WTC11 (cell line): ENCODE measurements around the gene FABP7. TPM values are rescaled to one million over a fixed set of nuclear protein-coding genes. Genes with fewer than 3 reads are reported as not detected.

Experiments used
- ATAC-seq: fragments of 200-7000 bp; cut with Tn5 transposase; 2 replicates; pipeline ENCODE4 v1.10.0; 2021; ENCODE audit warnings: mild to moderate bottlenecking, moderate library complexity
- CTCF ChIA-PET: fragments of 300-600 bp; sonication (Branson Sonifier 250); formaldehyde crosslinking; loops from one replicate; lab custom pipeline; 2021; ENCODE audit warnings: antibody characterized with exemption; lab: Charles Lee
- POLR2A ChIA-PET: fragments of 350-600 bp; sonication (Branson Sonifier 250); formaldehyde crosslinking; loops from one replicate; lab custom pipeline; 2021; ENCODE audit warnings: antibody characterized with exemption; lab: Charles Lee
- DNase-seq: peaks from one replicate; pipeline ENCODE4 v3.0.0; 2021; ENCODE audit warnings: low spot score
- H3K27ac Mint-ChIP-seq: 2 replicates; pipeline ENCODE4 v1.8.0; 2021; ENCODE audit warnings: mixed read lengths
- H3K27me3 Mint-ChIP-seq: 2 replicates; pipeline ENCODE4 v1.8.0; 2021; ENCODE audit warnings: low read depth, mild to moderate bottlenecking, moderate library complexity, mixed read lengths
- H3K36me3 Mint-ChIP-seq: 2 replicates; pipeline ENCODE4 v1.8.0; 2021; ENCODE audit warnings: mixed read lengths
- H3K4me1 Mint-ChIP-seq: 2 replicates; pipeline ENCODE4 v1.8.0; 2022; ENCODE audit warnings: mixed read lengths
- H3K4me3 Mint-ChIP-seq: 2 replicates; pipeline ENCODE4 v1.8.0; 2021; ENCODE audit warnings: mild to moderate bottlenecking, moderate library complexity, mixed read lengths
- H3K9me3 Mint-ChIP-seq: 2 replicates; pipeline ENCODE4 v1.8.0; 2021; ENCODE audit warnings: mixed read lengths
- CBFB ChIP-seq: sonication (generic); formaldehyde crosslinking; IDR thresholded peaks from 2 replicates; pipeline ENCODE4 v1.8.1; 2022; ENCODE audit warnings: mild to moderate bottlenecking, low read depth, missing genetic modification reagents
- ESRRA ChIP-seq: sonication (generic); formaldehyde crosslinking; IDR thresholded peaks from 2 replicates; pipeline ENCODE4 v1.8.1; 2022; ENCODE audit warnings: mild to moderate bottlenecking, missing genetic modification reagents, borderline replicate concordance
- GABPB1 ChIP-seq: sonication (generic); formaldehyde crosslinking; IDR thresholded peaks from 2 replicates; pipeline ENCODE4 v1.8.1; 2023; ENCODE audit warnings: mild to moderate bottlenecking, missing genetic modification reagents
- GRHL2 ChIP-seq: fragments of 250-450 bp; sonication (Bioruptor Pico); IDR thresholded peaks from 2 replicates; pipeline ENCODE4 v1.8.0; 2022; ENCODE audit warnings: mild to moderate bottlenecking, moderate library complexity; ENCODE audit not compliant: insufficient replicate concordance, severe bottlenecking
- HMGA2 ChIP-seq: fragments of 250-450 bp; sonication (Bioruptor Pico); IDR thresholded peaks from 2 replicates; pipeline ENCODE4 v1.4.0; 2021; ENCODE audit warnings: mild to moderate bottlenecking, moderate library complexity
- JAZF1 ChIP-seq: fragments of 250-450 bp; sonication (Bioruptor Pico); IDR thresholded peaks from 2 replicates; pipeline ENCODE4 v1.9.0; 2021; ENCODE audit warnings: moderate library complexity, mild to moderate bottlenecking, inconsistent platforms
- MXD4 ChIP-seq: fragments of 250-450 bp; sonication (Bioruptor Pico); IDR thresholded peaks from 2 replicates; pipeline ENCODE4 v1.8.0; 2021; ENCODE audit warnings: mild to moderate bottlenecking, moderate library complexity, borderline replicate concordance
- NFATC4 ChIP-seq: fragments of 250-450 bp; sonication (Bioruptor Pico); IDR thresholded peaks from 2 replicates; pipeline ENCODE4 v1.9.0; 2021; ENCODE audit warnings: mild to moderate bottlenecking
- NFE2L1 ChIP-seq: sonication (generic); formaldehyde crosslinking; IDR thresholded peaks from 2 replicates; pipeline ENCODE4 v1.8.1; 2023; ENCODE audit warnings: missing genetic modification reagents
- SMAD3 ChIP-seq: sonication (generic); formaldehyde crosslinking; IDR thresholded peaks from 2 replicates; pipeline ENCODE4 v1.8.0; 2022; ENCODE audit warnings: missing genetic modification reagents, mild to moderate bottlenecking, borderline replicate concordance
- TCF7 ChIP-seq: sonication (generic); formaldehyde crosslinking; IDR thresholded peaks from 2 replicates; pipeline ENCODE4 v1.8.0; 2022; ENCODE audit warnings: mild to moderate bottlenecking, low read depth, missing genetic modification reagents, moderate library complexity
- ZNF281 ChIP-seq: sonication (generic); formaldehyde crosslinking; IDR thresholded peaks from 2 replicates; pipeline ENCODE4 v1.8.0; 2023; ENCODE audit warnings: mild to moderate bottlenecking, missing genetic modification reagents
- ZNF396 ChIP-seq: fragments of 250-450 bp; sonication (Bioruptor Pico); IDR thresholded peaks from 2 replicates; pipeline ENCODE4 v1.8.0; 2021; ENCODE audit warnings: mild to moderate bottlenecking, moderate library complexity, borderline replicate concordance
- ZSCAN18 ChIP-seq: fragments of 250-450 bp; sonication (Bioruptor Pico); IDR thresholded peaks from 2 replicates; pipeline ENCODE4 v2.1.2; 2022; ENCODE audit warnings: mild to moderate bottlenecking, moderate library complexity
- total RNA-seq: library from RNA; stranded (reverse); gene quantifications from 3 replicates; pipeline ENCODE4 v1.2.3, GENCODE V29; 2021
- TF ChIP-seq, protein P1 (sequence below): sonication (generic); formaldehyde crosslinking; IDR thresholded peaks from 2 replicates; pipeline ENCODE4 v1.8.0; 2022; ENCODE audit warnings: mild to moderate bottlenecking, missing genetic modification reagents
- TF ChIP-seq, protein P2 (sequence below): fragments of 250-450 bp; sonication (Bioruptor Pico); IDR thresholded peaks from 2 replicates; pipeline ENCODE4 v1.9.0; 2021; ENCODE audit warnings: mild to moderate bottlenecking

The FABP7 gene
- total RNA-seq, 1 experiment from 2014 or later, result 7.2 TPM

GRCh38 chr6:122800906-122801305, 21.4 kb downstream of the FABP7 start (continued):
- no peak for TF ChIP-seq ZSCAN18 (CRISPR knock-in tag)

DNA sequence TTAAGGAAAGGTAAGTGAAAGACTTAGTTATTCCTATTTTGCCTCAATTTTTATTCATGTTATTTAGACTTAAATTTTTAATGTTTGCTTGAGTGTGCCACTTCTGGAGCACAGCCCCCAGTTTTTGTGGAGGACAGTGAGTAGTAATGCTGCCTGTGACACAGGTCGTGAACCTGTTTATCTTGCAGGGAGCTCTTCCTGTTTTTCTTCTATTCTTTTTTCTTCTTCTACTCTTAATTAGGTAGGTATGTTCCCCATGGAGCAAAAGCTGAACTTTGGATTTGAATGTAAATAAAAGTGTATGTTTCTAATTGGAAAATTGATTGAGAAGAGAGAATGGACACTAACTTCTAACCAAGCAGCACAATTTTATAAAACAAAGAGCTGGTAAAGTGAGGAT, 21.9 kb downstream of the FABP7 start:
- H3K36me3 Mint-ChIP-seq, result no peaks in the 10 kb centered on the region
- H3K27ac Mint-ChIP-seq, result no peak overlapping the region
- no peak for DNase-seq
- ATAC-seq, result no peak
- H3K9me3 Mint-ChIP-seq, result no peaks in the 10 kb centered on the region
- peaks cover 8% of the 10 kb centered on the region; the same call in 1 of the 2 replicates for H3K27me3 Mint-ChIP-seq
- CTCF ChIA-PET, result interaction anchor here (1.3 to 1.6 kb wide), 2 partner anchors 12 to 38 kb away, joined by 6 to 8 read pairs; partner anchors contain the start of gene SMPDL3A
- no peak overlapping the region for H3K4me3 Mint-ChIP-seq
- TF ChIP-seq NFATC4 (CRISPR knock-in tag) (no peak), ZNF281 (CRISPR knock-in tag) (no peak), MXD4 (CRISPR knock-in tag) (no peak), JAZF1 (CRISPR knock-in tag) (no peak), TCF7 (CRISPR knock-in tag) (no peak), SMAD3 (no peak), GABPB1 (CRISPR knock-in tag) (no peak), ESRRA (CRISPR knock-in tag) (no peak), NFE2L1 (no peak)
- TF ChIP-seq, protein P1, sequence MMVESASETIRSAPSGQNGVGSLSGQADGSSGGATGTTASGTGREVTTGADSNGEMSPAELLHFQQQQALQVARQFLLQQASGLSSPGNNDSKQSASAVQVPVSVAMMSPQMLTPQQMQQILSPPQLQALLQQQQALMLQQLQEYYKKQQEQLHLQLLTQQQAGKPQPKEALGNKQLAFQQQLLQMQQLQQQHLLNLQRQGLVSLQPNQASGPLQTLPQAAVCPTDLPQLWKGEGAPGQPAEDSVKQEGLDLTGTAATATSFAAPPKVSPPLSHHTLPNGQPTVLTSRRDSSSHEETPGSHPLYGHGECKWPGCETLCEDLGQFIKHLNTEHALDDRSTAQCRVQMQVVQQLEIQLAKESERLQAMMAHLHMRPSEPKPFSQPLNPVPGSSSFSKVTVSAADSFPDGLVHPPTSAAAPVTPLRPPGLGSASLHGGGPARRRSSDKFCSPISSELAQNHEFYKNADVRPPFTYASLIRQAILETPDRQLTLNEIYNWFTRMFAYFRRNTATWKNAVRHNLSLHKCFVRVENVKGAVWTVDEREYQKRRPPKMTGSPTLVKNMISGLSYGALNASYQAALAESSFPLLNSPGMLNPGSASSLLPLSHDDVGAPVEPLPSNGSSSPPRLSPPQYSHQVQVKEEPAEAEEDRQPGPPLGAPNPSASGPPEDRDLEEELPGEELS, result no peak
- H3K4me1 Mint-ChIP-seq, result peaks cover 11% of the 10 kb centered on the region
- POLR2A ChIA-PET, result no interaction called here

- no peak overlapping the region for H3K4me3 Mint-ChIP-seq
- ATAC-seq (no peak), DNase-seq (no peak)
- no peaks in the 10 kb centered on the region for H3K9me3 Mint-ChIP-seq
- TF ChIP-seq HMGA2 (CRISPR knock-in tag), result no peak
- TF ChIP-seq, protein P2, sequence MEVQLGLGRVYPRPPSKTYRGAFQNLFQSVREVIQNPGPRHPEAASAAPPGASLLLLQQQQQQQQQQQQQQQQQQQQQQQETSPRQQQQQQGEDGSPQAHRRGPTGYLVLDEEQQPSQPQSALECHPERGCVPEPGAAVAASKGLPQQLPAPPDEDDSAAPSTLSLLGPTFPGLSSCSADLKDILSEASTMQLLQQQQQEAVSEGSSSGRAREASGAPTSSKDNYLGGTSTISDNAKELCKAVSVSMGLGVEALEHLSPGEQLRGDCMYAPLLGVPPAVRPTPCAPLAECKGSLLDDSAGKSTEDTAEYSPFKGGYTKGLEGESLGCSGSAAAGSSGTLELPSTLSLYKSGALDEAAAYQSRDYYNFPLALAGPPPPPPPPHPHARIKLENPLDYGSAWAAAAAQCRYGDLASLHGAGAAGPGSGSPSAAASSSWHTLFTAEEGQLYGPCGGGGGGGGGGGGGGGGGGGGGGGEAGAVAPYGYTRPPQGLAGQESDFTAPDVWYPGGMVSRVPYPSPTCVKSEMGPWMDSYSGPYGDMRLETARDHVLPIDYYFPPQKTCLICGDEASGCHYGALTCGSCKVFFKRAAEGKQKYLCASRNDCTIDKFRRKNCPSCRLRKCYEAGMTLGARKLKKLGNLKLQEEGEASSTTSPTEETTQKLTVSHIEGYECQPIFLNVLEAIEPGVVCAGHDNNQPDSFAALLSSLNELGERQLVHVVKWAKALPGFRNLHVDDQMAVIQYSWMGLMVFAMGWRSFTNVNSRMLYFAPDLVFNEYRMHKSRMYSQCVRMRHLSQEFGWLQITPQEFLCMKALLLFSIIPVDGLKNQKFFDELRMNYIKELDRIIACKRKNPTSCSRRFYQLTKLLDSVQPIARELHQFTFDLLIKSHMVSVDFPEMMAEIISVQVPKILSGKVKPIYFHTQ, result no peak
- TF ChIP-seq ZNF396 (CRISPR knock-in tag), result no peak
- TF ChIP-seq GRHL2 (CRISPR knock-in tag), result no peak
- no peak for TF ChIP-seq NFATC4 (CRISPR knock-in tag)
- TF ChIP-seq CBFB (CRISPR knock-in tag), result no peak
- TF ChIP-seq, all 79 proteins: peak for 0
- POLR2A ChIA-PET, result no interaction called here
- peaks cover 5% of the 10 kb centered on the region; the same call in 1 of the 2 replicates for H3K27me3 Mint-ChIP-seq
- CTCF ChIA-PET, result interaction anchor here (0.7 kb wide), 1 partner anchor 14 kb away, joined by 3 read pairs; the partner anchor contains the start of gene SMPDL3A
- peaks cover 11% of the 10 kb centered on the region for H3K4me1 Mint-ChIP-seq
- no peak overlapping the region for H3K27ac Mint-ChIP-seq
- H3K36me3 Mint-ChIP-seq, result no peaks in the 10 kb centered on the region
Measured at GRCh38 chr6:122803171-122803661, 23.7 kb downstream of the FABP7 start.
